ENCODE results near the gene RNU6-9.

The RNU6-9 gene

DNA sequence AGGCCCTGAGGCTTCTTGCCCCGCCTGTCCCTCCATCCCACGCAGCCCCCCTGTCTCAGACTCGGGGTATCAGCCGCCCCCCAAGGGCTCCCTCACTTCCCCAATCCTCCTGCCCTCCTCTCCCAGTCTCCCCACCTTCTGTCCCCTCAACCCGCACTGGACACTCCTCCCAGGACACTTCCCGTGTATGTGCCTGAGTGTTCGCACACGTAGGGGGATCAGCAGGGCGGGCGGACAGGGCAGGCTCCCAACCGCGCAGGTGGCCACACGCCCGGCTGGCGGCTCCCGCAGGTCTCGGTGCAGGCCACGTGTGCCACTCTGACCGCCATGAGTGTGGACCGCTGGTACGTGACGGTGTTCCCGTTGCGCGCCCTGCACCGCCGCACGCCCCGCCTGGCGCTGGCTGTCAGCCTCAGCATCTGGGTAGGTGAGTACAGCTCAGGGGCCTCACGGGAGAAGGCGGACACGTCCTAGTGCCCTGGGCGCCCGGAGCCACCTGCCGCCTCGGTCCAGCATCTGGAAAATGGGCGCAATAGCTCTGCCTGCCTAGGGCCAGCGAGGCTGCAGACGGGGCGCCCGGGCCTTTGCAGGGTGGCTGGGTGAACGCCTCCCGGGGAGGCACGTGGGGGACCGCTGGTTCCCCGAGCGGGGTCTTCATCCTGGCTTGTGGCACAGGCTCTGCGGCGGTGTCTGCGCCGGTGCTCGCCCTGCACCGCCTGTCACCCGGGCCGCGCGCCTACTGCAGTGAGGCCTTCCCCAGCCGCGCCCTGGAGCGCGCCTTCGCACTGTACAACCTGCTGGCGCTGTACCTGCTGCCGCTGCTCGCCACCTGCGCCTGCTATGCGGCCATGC, 26.1 kb downstream of the RNU6-9 start:
- DNase-seq, result no peak

- DNase-seq, result peak; percentile 72
Measured at GRCh38 chr19:920051-920864, 27.0 kb downstream of the RNU6-9 start.

DNA sequence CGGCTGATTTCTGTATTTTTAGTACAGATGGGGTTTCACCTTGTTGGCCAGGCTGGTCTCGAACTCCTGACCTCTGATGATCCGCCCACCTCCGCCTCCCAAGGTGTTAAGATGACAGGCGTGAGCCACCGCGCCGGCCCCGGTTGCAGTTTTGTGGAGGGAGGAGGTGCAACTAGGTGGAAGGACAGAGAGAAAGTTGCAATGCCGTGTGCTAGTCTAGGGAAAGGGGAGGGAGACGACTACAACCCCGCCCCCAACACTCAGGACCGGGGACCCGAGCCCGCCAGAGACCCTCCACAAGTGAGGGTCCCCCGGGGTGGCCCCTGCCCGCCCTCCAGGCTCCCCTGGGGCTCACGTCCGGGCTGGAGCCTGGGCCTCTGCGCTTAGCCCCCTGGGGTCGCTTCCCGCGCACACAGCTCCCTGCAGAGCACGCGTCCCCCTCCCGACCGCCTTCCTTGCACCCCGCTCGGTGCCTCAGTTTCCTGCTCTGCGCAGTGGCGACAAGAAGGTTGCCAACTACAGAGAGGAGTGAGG, 31.3 kb downstream of the RNU6-9 start:
- no peak for DNase-seq

GRCh38 chr19:925087-925525, 31.8 kb downstream of the RNU6-9 start:
- no peak for DNase-seq

- DNase-seq, result peak; percentile 79
Measured at GRCh38 chr19:925526-926322, 32.4 kb downstream of the RNU6-9 start, which contains the start of gene ARID3A. ARID3A (plus strand) TSS chr19:926035; CDS start chr19:929529, 3,494 bp downstream.

- no peak for DNase-seq
Measured at GRCh38 chr19:926323-926588, 33.0 kb downstream of the RNU6-9 start.

DNA sequence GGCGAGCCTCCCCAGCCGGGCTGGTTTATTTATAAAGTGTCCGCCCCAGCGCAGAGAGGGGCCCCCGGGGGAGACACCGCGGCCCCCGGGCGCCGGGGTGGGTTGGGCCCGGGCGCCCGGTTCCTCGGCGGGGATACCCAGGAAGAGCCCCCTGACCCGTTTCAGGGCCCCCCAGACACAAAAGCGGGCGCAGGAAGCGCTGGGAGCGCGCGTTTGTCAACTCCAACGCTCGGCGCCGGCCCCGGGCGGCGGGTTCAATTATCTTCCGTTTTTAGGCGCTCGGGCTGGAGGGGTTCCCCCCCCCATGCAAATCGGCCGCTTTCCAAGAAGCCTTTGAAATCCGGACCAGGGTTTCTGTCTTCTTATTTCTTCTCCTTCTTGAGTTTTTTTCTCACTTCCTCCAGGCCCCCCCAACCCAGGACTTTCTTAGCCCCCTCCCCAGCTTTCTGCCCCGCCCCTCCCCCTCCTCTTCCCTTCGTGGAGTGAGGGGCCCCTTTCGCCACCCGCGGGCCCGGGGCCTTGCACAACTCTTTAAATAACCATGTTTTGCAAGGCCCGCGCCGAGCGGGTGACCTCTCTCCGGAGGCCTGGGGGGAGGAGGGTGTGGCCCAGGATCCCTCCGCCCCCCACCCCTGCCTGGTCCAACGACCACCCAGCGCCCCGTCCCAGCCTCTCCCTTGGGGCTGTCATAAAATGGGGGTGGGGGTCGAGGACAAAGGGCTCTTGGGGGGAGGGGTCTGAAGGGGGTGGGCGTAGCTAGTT, 33.5 kb downstream of the RNU6-9 start:
- DNase-seq, result no peak

GRCh38 chr19:927351-927779, 34.1 kb downstream of the RNU6-9 start:
- no peak for DNase-seq

DNA sequence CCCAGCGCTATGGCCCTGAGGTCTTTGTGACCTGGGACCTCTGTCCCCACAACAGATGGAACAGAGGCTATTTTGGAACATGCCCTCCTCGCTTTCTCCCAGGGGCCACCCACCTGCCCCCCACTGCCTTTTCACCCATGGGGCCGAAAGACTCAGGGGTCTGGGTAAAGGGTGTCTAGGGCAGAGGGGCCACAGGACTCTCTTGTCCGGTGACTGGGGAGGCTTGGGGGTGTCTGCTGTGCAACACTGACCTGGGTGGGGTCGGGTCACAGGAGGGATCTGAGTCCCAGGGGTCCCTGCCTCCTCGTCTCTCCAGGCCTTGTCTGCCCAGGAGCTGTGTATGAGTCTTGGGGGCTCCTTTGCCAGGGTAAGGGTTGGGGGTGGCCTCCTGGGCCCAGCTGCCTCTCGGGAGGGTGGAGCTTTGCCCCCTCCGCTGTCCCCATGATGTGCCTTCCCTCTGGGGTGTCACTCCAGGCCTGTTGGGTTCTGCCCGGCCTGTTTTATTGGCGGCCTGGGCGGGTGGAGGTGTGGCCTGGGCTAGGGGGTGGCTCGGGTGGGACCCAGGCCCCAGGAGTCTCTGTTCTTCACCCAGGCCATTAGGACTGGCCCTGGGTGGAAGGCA, 34.6 kb downstream of the RNU6-9 start:
- no peak for DNase-seq

DNA sequence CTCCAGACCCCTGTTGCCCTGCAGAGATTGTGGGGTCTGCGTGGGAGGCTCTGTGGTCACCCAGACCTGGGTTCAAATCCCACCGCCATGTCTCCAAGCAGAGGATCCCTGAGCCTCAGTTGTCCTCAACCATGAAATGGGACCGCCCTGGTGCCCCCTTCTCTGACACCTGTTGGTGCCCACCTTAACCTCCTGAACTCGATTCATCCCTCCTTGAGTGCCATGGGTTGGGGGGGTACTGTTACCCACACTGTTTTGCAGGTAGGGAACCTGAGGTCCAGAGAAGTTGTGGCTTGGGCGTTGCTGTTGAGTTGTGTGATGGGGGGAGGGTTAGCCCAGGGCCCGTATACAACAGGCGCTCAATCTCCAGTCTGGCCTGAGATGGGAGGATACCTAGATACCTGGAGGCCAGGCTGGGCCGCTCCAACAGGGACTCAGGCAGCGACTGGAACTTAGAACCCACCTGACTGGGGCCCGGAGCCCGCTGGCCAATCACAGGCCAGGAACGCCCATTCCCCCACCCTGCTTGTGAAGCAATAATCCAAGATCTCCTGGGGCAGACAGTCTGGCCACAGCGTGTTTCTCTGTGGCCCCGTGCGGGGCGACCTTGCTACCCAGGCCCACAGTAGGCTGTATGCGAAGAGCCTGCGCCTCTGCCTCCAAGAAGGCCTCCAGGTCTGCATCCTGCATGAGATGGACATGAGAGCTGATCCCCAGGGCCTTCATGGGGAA, 35.4 kb downstream of the RNU6-9 start:
- DNase-seq, result no peak

- DNase-seq, result no peak
Measured at GRCh38 chr19:929203-929890, 36.1 kb downstream of the RNU6-9 start.

GRCh38 chr19:929891-930258, 36.6 kb downstream of the RNU6-9 start:
- no peak for DNase-seq

DNA sequence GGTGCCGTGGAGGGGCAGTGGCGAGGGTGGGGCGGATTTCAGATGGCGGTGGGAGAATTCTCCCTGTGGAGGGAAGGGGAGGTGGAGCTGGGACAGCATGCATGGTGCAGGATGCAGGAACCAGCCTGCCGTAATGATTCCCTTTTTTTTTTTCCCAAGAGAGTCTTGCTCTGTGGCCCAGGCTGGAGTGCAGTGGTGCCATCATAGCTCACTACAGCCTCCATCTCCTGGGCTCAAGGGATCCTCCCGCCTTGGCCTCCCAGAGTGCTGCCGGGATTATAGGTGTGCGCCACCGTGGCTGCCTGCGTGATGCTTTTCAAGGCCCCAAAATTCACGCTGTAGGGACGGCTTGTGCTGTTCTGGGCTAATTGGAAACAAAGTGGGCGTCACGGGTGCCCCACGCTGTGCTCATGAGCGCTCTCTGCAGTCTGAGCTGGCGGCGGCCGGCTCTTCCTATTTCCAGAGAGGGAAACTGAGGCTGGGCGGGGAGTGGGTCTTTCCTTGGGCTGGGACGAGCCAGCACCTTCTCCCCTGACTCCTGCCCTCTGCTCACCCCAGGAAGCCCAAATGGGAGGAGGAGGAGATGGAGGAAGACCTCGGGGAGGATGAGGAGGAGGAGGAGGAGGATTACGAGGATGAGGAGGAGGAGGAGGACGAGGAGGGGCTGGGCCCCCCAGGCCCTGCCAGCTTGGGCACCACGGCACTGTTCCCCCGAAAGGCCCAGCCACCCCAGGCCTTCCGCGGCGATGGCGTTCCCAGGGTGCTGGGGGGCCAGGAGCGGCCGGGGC, 38.8 kb downstream of the RNU6-9 start:
- no peak for DNase-seq

DNA sequence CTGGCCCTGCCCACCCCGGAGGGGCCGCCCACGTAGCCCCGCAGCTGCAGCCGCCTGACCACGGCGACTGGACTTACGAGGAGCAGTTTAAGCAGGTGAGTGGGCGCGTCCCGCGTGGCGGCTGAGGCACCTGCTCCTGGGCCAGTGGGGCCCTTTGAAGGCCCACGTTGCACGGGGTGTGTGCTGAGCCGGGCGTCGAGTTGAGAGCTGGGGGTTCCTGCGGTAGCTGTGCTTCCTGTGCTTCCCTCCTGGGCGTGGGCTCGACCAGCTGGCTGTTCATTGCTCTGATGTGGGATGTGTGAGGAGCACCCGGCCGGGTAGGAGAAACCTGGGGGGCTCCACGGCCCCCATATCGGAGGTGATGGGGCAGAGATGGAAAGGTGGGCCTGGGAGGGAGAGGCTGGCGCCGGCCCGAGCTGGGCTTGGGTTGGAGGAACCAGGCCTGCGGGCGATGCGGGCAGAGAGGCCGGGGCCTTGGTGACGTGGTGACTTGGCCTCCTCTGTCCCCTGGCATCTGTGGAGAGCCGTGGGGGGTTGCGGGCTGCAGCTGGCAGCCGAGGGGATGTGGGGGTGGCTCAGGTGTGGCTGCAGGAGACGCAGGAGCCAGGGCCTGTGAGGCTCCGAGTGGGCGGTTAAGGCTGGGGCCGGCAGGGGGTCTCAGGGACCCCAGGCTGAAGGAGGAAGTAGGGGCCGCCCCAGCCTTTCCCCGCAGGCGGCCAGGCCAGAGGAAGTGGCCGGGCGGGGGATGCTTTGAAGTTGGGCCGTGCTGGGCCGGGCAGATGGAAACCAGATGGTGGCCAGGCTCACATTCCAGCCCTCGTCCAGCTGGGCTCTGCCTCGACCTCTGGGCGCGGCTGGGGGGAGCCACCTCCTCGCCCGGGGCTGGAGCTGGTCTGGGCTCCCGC, 39.6 kb downstream of the RNU6-9 start:
- DNase-seq, result no peak

DNA sequence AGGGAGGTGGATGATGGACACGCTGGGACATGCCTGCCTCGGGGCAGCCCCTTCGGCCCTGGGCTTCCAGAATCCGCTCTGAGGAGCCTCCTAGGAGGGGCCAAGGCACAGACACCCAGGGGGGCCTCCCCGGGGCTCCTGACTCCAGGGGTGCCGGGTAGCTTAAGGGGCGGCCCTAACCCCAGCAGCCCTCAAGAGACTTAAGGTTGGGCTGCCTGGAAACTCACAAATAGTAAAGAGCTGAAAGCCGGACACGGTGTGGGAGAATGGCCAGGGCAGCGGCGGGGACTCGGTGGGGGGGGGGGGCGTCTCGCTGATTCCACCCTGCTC, 40.2 kb downstream of the RNU6-9 start:
- DNase-seq, result no peak

DNA sequence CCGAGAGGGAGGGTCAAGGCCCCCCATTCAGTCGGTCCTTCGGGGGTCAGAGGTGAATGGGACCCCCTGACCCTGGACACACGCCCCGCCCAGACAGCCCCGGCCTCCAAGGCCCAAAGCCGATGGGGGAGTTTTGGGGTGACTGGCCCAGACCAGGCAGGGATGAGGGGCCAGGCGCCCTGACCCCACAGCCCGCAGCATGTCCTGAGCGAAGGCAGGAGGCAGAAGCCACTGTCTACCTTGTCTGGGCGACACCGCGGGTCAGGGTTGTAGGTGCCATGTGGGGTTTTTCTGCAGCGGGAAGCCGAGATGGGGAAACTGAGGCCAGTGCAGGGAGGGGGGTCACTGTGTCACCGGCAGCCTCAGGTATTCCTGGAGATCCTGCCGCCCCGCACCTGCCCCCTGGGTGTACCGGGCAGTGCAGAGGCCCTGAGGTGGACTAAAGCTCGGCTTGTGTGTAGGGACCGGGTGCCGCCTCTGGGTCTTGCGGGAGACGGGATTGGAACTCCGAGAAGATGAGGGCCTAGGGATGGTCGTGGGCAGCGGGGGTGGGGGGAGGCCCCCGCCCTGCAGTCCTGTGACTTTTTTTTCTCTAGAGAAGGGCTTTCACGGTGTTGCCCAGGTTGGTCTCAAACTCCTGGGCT, 41.0 kb downstream of the RNU6-9 start:
- no peak for DNase-seq

DNA sequence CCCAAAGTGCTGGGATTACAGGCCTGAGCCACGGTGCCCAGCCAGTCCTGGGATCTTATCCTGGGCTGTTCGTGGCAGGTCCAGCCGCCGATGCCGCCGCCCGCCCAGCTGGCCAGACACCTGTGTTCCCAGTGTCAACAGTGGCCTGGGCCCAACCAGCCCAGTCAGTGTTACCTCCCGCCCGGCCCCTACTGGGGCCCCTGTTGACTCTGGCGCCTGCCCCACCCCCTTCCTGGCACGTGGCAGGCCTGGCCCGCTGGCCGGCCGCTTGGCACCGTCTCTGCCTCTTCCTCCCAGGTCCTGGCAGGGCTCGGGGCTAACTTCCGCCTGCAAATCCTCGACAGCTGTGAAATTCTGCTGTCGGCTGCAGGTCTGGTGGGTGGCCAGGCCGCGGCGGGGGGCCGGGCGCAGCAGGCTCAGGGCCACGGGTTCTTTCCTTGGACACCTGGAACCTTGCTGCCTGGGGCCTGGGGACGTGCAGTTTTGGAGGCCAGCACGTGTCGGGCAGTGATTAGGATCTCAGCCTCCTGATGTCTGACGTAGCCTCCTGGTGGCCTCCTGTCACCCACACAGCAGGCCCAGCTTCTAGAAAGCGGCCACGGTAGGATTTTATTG, 41.7 kb downstream of the RNU6-9 start:
- no peak for DNase-seq

DNA sequence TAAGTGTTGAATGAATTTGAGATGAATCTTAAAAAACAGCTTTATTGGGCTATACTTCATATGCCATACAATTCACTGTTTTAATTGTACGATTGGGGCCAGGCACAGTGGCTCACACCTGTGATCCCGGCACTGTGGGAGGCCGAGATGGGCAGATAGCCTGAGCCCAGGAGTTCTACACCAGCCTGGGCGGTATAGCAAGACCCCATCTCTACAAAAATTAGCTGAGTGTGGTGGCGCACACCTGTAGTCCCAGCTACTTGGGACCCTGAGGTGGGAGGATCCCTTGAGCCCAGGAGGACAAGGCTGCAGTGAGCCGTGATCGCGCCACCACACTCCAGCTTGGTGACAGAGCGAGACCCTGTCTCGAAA, 42.9 kb downstream of the RNU6-9 start:
- no peak for DNase-seq
